HG03432 (cell line): Measurements from ENCODE around the gene NCAPG.
"Not testable (repeated sequence)": the region's sequence is repeated elsewhere in the genome, so short reads cannot be mapped to it uniquely, and the experiment has no call there.

ENCODE experiments used
- ATAC-seq: cut with Tn5 transposase; IDR thresholded peaks from one replicate; pipeline ENCODE4 v1.9.1; 2021; ENCODE audit warnings: mild to moderate bottlenecking, moderate library complexity; ENCODE audit not compliant: unreplicated experiment

Gene NCAPG

GRCh38 chr4:17787315-17787714 lies 23.5 kb upstream of the NCAPG start:
- ATAC-seq, result no peak

DNA sequence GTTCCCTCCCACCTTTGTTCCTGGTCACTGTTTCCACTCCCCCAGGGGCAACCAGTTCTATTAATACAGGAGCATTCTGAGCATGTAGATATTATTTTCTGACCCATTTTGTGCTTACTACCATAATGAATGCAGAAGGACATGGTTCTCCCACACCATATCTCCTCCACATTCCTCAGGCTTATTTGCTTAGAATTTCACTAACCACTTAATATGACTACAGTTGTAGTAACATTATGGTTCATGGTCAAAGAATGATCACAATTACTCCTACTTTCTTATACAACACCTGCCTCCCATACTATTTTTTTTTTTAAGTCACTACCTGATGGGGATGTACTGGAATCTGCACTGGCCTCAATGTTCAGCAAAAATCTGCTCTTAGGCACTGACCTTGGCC lies 21.8 kb upstream of the NCAPG start:
- no peak for ATAC-seq

- no peak for ATAC-seq
Observed at GRCh38 chr4:17794730-17795129, 16.0 kb upstream of the NCAPG start.

- ATAC-seq, result peak; percentile 46
Observed at GRCh38 chr4:17797808-17798207, 13.0 kb upstream of the NCAPG start.

DNA sequence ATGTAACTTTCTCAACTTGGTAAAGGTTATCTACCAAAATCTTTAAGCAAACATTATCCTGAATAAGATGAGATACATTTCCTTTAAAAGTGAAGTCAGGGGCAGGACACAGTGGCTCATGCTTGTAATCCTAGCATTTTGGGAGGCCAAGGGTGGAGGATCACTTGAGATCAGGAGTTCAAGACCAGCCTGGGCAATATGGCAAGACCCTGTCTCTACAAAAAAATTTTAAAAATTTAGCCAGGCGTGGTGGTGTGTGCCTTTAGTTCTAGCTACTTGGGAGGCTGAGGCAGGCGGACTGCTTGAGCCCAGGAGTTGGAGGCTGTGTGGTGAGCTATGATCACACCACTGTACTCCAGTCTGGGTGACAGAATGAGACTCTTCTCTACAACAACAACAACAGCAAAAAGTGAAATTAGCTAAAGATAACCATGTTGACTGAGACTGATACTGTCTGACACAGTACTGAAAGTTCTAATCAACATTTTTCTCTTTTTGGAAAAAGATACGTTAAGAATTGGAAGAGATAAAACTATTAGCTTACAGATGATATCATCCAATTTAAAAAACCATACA lies 5.1 kb upstream of the NCAPG start:
- ATAC-seq, result no peak

DNA sequence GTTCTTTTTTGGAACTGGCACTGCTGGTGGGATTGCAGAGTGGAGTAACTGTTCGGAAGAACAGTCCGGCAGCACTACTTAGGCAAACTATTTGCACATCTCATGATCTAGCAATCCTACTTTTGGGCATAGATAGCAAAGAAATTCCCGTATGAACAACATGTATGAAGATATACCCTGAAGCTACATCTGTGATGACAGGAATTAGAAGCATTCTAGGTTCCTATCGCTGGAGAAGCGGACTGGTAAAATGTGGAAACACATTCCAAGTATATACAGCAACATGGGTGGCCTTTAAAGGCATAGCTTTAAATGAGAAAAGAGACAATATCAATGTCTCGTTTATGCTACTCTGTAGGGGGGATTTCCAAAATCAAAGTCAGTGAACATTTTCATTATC lies 3.3 kb upstream of the NCAPG start:
- no peak for ATAC-seq

DNA sequence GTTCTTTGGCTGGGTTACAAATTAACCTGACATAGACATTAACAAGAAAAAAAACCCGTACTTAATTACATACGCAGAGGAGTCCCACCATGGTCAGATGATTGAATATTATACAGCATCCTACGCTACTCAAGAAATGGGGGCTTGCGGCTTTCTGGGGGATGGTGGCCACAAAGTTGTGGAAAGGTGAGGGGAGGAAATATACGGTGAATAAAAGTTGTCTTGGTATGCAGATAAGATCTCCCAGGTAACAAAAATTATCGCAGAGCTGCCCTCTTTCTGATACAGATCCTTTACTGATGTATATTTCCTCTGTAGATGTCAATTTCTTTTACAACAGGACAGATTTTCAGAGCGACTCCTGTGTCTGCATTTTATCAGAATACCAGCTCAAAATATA lies 1.1 kb upstream of the NCAPG start:
- no peak for ATAC-seq

DNA sequence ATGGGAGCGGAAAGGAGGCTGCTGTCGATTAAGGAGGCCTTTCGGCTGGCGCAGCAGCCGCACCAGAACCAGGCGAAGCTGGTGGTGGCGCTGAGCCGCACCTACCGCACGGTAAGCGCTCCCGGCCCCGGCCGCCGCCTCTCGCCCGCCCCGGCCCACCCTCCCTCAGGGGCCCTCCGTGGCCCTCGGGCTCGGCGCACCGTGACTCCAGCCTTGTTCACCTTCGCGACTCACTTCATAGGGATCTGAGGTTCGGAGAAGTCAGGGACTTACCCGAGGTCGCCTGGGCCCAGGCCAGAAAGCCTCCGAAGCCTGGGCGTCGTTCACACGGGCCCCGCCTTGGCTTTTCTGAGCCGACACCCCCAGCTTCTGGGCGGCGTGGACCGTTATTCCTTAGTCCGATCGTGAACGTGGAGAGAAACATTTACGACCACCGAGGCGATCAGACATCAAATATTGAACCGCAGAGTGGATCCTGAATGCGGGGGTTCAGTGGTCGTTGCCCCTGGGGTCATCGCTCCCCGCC lies 362 bp downstream of the NCAPG start:
- peak; percentile 36 for ATAC-seq

- no peak for ATAC-seq
Observed at GRCh38 chr4:17812125-17812524, 1.3 kb downstream of the NCAPG start.

DNA sequence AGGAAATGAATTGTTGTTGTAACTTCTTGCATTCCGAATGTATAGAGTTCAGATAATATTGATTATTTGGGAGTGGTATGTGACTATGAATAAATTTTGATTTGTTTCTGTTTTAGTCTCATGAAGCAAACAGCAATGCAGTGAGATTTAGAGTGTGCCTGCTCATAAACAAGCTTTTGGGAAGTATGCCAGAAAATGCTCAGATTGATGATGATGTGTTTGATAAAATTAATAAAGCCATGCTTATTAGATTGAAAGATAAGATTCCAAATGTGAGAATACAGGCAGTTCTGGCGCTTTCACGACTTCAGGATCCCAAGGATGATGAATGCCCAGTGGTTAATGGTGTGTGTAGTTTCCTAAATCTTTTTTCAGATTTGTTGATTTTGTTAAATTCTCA lies 2.0 kb downstream of the NCAPG start:
- ATAC-seq, result no peak

- no peak for ATAC-seq
Observed at GRCh38 chr4:17814140-17814539, 3.4 kb downstream of the NCAPG start.

GRCh38 chr4:17816142-17816541 lies 5.4 kb downstream of the NCAPG start:
- ATAC-seq, result no peak

GRCh38 chr4:17817027-17817426 lies 6.2 kb downstream of the NCAPG start:
- ATAC-seq, result peak; percentile 82

DNA sequence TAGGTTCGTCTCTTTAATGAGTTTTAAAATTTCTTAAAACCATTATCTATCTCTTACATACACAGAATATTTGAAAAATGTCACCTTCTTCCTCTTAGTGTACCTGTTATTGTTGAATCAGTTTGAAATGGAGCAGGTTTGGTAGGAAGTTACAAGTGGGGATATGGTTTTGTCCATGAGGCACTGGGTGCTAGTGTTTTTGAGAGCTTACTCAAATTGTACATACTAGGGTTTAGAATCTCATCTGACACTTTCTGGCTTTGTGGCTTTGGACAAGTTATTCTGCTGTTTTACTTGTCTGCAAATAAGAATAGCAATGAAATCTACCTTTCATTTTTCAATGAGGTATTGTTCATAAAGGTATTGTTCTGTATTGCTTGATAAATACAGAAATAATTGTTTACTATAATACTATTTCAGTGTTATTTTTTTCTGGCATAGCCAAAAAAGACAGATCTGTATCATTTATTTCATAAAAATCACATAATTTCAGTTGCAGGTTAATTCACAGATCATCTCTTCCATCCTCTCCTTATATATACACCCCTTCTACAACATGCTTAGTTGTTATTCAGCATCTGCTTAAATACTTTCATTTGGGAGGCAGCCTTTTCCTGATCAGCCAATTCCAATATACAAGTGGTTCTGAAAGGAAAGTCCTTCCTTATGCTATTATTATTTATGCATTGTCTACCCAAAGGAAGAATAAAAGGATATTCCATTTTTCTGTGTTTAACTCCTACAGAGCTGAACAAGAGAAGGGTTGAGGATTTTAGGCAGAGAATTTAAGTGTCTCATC lies 13.3 kb downstream of the NCAPG start:
- no peak for ATAC-seq

DNA sequence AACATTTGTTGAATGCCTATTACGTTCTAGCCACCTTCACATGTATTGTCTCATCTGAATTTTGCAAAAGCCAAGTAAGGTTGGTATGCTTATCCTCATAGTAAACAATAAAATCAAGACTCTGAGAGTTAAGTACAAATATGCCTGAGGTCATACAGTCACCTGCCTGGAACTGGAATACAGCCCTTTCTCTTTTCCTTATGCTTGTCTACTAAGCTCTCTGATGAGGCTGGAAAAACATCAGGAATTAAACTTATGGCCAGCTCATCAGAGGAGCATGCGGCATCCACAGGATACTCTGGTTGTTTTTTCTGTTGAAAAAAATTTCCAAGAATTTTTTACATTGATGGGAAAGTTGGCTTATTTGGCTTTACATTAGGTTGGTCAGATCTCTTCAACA lies 35.5 kb downstream of the NCAPG start:
- no peak for ATAC-seq

DNA sequence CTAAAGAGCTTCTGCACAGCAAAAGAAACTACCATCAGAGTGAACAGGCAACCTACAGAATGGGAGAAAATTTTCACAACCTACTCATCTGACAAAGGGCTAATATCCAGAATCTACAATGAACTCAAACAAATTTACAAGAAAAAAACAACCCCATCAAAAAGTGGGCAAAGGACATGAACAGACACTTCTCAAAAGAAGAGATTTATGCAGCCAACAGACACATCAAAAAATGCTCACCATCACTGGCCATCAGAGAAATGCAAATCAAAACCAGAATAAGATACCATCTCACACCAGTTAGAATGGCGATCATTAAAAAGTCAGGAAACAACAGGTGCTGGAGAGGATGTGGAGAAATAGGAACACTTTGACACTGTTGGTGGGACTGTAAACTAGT lies 39.5 kb downstream of the NCAPG start:
- not testable (repeated sequence) for ATAC-seq

DNA sequence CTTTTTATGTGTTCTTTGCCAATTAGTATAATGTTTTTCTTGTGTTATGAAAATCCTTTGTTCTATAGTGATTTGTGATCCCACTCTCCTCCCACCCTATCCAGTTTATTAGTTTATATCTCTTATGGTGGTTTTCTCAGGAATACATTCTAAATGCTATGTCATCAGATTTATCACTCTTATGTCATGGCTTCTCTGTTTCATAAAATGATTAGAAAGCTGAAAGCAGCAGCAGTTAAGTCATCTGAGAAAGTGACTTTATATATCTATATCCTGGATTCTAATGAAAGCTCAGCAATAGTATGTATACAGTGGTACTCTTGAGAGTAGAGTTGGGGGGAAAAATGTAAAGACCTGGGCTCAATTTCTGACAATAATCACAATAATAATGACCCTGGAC lies 41.2 kb downstream of the NCAPG start:
- ATAC-seq, result no peak

DNA sequence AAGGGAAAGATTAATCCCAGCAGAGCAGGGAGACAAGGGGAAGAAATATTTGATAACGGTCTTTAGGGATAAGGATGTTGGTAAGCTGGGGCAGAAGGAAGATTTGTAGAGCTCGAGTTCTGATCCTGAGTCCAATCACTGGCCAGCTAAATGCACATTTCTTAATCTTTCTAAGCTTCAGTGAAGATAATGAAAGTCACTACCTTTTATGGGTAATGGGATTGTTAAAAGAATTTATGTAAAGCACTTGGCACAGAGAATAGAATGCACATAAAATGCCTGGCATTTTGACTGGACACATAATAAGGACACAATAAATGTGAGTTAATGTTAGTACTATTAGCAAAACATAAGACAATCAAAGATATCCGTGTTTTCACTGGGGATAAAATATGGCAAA lies 43.3 kb downstream of the NCAPG start:
- ATAC-seq, result no peak

- ATAC-seq, result no peak
Observed at GRCh38 chr4:17859793-17860406, 49.1 kb downstream of the NCAPG start.

- ATAC-seq, result not testable (repeated sequence)
Observed at GRCh38 chr4:17861906-17862305, 51.1 kb downstream of the NCAPG start.

GRCh38 chr4:17865866-17866363 lies 55.1 kb downstream of the NCAPG start:
- ATAC-seq, result no peak

GRCh38 chr4:17866810-17867209 lies 56.0 kb downstream of the NCAPG start:
- no peak for ATAC-seq
